ENCODE data around the gene CST8. TPM values are rescaled to one million over a fixed set of nuclear protein-coding genes. Genes with fewer than 3 reads are reported as not detected.

CST8 gene
- polyA plus RNA-seq, 2 of the 4 experiments (the other 2 are of a cell fraction), result not detected

DNA sequence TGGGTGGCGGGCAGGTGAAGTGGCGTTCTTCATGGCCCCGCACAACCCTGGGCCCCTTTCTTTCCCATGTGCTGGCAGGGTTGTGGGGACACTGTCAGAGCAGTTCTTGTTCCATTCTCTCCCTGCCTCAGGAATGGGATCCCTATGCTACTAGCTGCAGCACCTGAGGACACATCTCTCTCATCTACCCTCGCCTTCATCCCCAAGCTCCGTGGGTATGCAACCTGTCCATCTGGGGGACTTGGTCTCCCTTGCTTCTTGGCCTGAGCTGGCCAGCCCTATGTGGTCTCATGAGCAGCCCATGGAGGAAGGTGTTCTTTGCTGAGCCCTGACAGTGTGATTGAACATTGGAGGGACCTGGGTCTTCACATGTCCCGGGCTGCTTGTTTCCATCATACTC is 53.2 kb downstream of the CST8 start:
- ChIA-PET POLR2A (interaction anchor here (0.5 kb wide), 1 partner anchor 9 kb away, joined by 7 read pairs; no protein-coding TSS in a partner anchor), CTCF (interaction anchor here (0.7 to 1.9 kb wide), 2 partner anchors 9 kb away, joined by 3 to 5 read pairs; no protein-coding TSS in a partner anchor)
- Histone ChIP-seq H3K27ac (no peak overlapping the region), H3K4me3 (no peak overlapping the region), H3K9me3 (no peaks in the 10 kb centered on the region), H3K4me1 (no peaks in the 10 kb centered on the region), H3K4me2 (no peak overlapping the region)
- no peak for ATAC-seq
- TF ChIP-seq JUN (IDR thresholded peaks at IDR 0.05), result no peak
- TF ChIP-seq POLR2A (IDR thresholded peaks at IDR 0.05; ENCODE audit: low read length), result no peak
- TF ChIP-seq, protein P1, sequence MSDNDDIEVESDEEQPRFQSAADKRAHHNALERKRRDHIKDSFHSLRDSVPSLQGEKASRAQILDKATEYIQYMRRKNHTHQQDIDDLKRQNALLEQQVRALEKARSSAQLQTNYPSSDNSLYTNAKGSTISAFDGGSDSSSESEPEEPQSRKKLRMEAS (IDR thresholded peaks at IDR 0.05), result no peak
- TF ChIP-seq EHMT2 (IDR thresholded peaks at IDR 0.05; ENCODE audit: low read depth), result no peak
- TF ChIP-seq, protein P2, sequence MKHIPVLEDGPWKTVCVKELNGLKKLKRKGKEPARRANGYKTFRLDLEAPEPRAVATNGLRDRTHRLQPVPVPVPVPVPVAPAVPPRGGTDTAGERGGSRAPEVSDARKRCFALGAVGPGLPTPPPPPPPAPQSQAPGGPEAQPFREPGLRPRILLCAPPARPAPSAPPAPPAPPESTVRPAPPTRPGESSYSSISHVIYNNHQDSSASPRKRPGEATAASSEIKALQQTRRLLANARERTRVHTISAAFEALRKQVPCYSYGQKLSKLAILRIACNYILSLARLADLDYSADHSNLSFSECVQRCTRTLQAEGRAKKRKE (CRISPR knock-in tag; IDR thresholded peaks at IDR 0.05; ENCODE audit: low read depth), result no peak
- no peak for TF ChIP-seq NPAS2 (CRISPR knock-in tag; IDR thresholded peaks at IDR 0.05; ENCODE audit: borderline replicate concordance)
- TF ChIP-seq CBX8 (IDR thresholded peaks at IDR 0.05), result no peak
- no peak for TF ChIP-seq NR3C1 (IDR thresholded peaks at IDR 0.05)
- TF ChIP-seq RFX5 (IDR thresholded peaks at IDR 0.05), result no peak
- TF ChIP-seq, protein P3, sequence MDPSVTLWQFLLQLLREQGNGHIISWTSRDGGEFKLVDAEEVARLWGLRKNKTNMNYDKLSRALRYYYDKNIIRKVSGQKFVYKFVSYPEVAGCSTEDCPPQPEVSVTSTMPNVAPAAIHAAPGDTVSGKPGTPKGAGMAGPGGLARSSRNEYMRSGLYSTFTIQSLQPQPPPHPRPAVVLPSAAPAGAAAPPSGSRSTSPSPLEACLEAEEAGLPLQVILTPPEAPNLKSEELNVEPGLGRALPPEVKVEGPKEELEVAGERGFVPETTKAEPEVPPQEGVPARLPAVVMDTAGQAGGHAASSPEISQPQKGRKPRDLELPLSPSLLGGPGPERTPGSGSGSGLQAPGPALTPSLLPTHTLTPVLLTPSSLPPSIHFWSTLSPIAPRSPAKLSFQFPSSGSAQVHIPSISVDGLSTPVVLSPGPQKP (IDR thresholded peaks at IDR 0.05; ENCODE audit: low read depth, low read length), result no peak
- no peak for TF ChIP-seq PHF8 (IDR thresholded peaks at IDR 0.05; ENCODE audit: borderline replicate concordance, low read depth)
- TF ChIP-seq KDM5A (IDR thresholded peaks at IDR 0.05), result no peak
- TF ChIP-seq FOXS1 (CRISPR knock-in tag; IDR thresholded peaks at IDR 0.05), result no peak
- 15% methylated on average over 6 of the region's 6 CpGs for WGBS (ENCODE audit: missing lambda C conversion rate)
- FAIRE-seq, result no peak
- no peak for DNase-seq (ENCODE audit: low read depth in 1 of 2, low spot score in 1 of 2)

Small RNA genes within 50 kb of the gene (small RNA-seq; reads per million reads assigned to genes)
- 0 reads per million in 6 experiments for gene RF00019

Other genes starting within 250 kb of the CST8 start
- 68.2 and 71.8 TPM in 2 replicates for gene NXT1, start 140.3 kb upstream of the CST8 start, polyA plus RNA-seq (2011; rRNA removed)
- gene NXT1, start 140.3 kb upstream of the CST8 start, polyA plus RNA-seq (2017; fragmentation: RNase III; extraction: RNeasy Plus Mini Kit Qiagen cat#74134 plus additional on column Dnase treatment), result 44.3 to 45.5 TPM (median 45.1 TPM) in 3 replicates
- gene GZF1, start 128.9 kb upstream of the CST8 start, polyA plus RNA-seq (2011; rRNA removed), result 24.7 and 33.4 TPM in 2 replicates
- 13.2 to 16.1 TPM (median 15.6 TPM) in 3 replicates for gene GZF1, start 128.9 kb upstream of the CST8 start, polyA plus RNA-seq (2017; fragmentation: RNase III; extraction: RNeasy Plus Mini Kit Qiagen cat#74134 plus additional on column Dnase treatment)
- 8.2 and 12.7 TPM in 2 replicates for gene NAPB, start 69.6 kb upstream of the CST8 start, polyA plus RNA-seq (2011; rRNA removed)
- gene NAPB, start 69.6 kb upstream of the CST8 start, polyA plus RNA-seq (2017; fragmentation: RNase III; extraction: RNeasy Plus Mini Kit Qiagen cat#74134 plus additional on column Dnase treatment), result 5.7 to 6.6 TPM (median 6.2 TPM) in 3 replicates
- not detected in 2 replicates for gene CSTL1, start 51.4 kb upstream of the CST8 start, polyA plus RNA-seq (2011; rRNA removed)
- not detected in 3 replicates for gene CSTL1, start 51.4 kb upstream of the CST8 start, polyA plus RNA-seq (2017; fragmentation: RNase III; extraction: RNeasy Plus Mini Kit Qiagen cat#74134 plus additional on column Dnase treatment)
- not detected in 2 replicates for gene CST11, start 38.2 kb upstream of the CST8 start, polyA plus RNA-seq (2011; rRNA removed)
- gene CST11, start 38.2 kb upstream of the CST8 start, polyA plus RNA-seq (2017; fragmentation: RNase III; extraction: RNeasy Plus Mini Kit Qiagen cat#74134 plus additional on column Dnase treatment), result not detected in 3 replicates
- gene CST9L, start 77.4 kb downstream of the CST8 start, polyA plus RNA-seq (2011; rRNA removed), result not detected in 2 replicates
- not detected in 3 replicates for gene CST9L, start 77.4 kb downstream of the CST8 start, polyA plus RNA-seq (2017; fragmentation: RNase III; extraction: RNeasy Plus Mini Kit Qiagen cat#74134 plus additional on column Dnase treatment)
- gene CST9, start 114.8 kb downstream of the CST8 start, polyA plus RNA-seq (2011; rRNA removed), result not detected in 2 replicates
- gene CST9, start 114.8 kb downstream of the CST8 start, polyA plus RNA-seq (2017; fragmentation: RNase III; extraction: RNeasy Plus Mini Kit Qiagen cat#74134 plus additional on column Dnase treatment), result not detected in 3 replicates
- gene CST3, start 146.8 kb downstream of the CST8 start, polyA plus RNA-seq (2011; rRNA removed), result 136 and 179 TPM in 2 replicates
- 229 to 259 TPM (median 238 TPM) in 3 replicates for gene CST3, start 146.8 kb downstream of the CST8 start, polyA plus RNA-seq (2017; fragmentation: RNase III; extraction: RNeasy Plus Mini Kit Qiagen cat#74134 plus additional on column Dnase treatment)
- gene CST4, start 197.9 kb downstream of the CST8 start, polyA plus RNA-seq (2011; rRNA removed), result not detected in 2 replicates
- not detected in 3 replicates for gene CST4, start 197.9 kb downstream of the CST8 start, polyA plus RNA-seq (2017; fragmentation: RNase III; extraction: RNeasy Plus Mini Kit Qiagen cat#74134 plus additional on column Dnase treatment)

Data from A549 (cell line).